Esophagus muscularis mucosa (tissue), 4 donors: ENCODE results near the gene AGBL1. TPM values are rescaled to one million over a fixed set of nuclear protein-coding genes. Genes with fewer than 3 reads are reported as not detected.
A peak's percentile ranks its signal among the peaks of the same experiment; 100 is the strongest.

Experiments
- DNase-seq: peaks from one replicate; pipeline ENCODE4 v3.0.0-alpha.2; 2017; ENCODE audit errors: extremely low spot score
- H3K27ac ChIP-seq, 4 donors: fragments of 200-600 bp; sonication (generic); replicated peaks in 1 of 4; 1 replicate in 3 of 4; 2 replicates in 1 of 4; pipeline ENCODE4 v1.5.1; 2016 to 2019; ENCODE audit warnings: mild to moderate bottlenecking in 1 of 4
- H3K27me3 ChIP-seq, 4 donors: fragments of 200-600 bp; sonication (generic); one replicate each; pipeline versions ENCODE4 v1.5.1 to v1.6.0; 2016 to 2019
- H3K36me3 ChIP-seq, 4 donors: fragments of 200-600 bp; sonication (generic); one replicate each; pipeline ENCODE4 v1.5.1; 2016 to 2019
- H3K4me1 ChIP-seq, 4 donors: fragments of 200-600 bp; sonication (generic); one replicate each; pipeline ENCODE4 v1.5.1; 2016 to 2019
- H3K4me3 ChIP-seq, 4 donors: fragments of 200-600 bp; sonication (generic); 1 replicate in 2 of 4; 2 replicates in 2 of 4; pipeline ENCODE4 v1.5.1; 2016 to 2019; ENCODE audit warnings: mild to moderate bottlenecking in 4 of 4, moderate library complexity in 1 of 4
- H3K9me3 ChIP-seq, 4 donors: fragments of 200-600 bp; sonication (generic); 1 replicate in 3 of 4; 2 replicates in 1 of 4; pipeline ENCODE4 v1.5.1; 2016 to 2019
- EP300 ChIP-seq: sonication (generic); formaldehyde crosslinking; IDR thresholded peaks from one replicate; pipeline ENCODE4 v1.6.1; 2017; ENCODE audit warnings: antibody characterized with exemption
- POLR2A ChIP-seq: fragments of 450-650 bp; IDR thresholded peaks from one replicate; pipeline ENCODE4 v1.6.1; 2017; ENCODE audit warnings: antibody characterized with exemption, moderate library complexity, mild to moderate bottlenecking, low read depth
- POLR2AphosphoS5 ChIP-seq, 2 donors: sonication (generic); formaldehyde crosslinking; IDR thresholded peaks; one replicate each; pipeline ENCODE4 v1.6.1; 2017; ENCODE audit warnings: antibody characterized with exemption in 2 of 2
- WGBS: methylation state at CpG from one replicate; pipeline ENCODE4 v1.1.5; 2018; 5-methylcytosine and 5-hydroxymethylcytosine counted together
- intact Hi-C: fragments of 100-400 bp; cut with DNase I; formaldehyde crosslinking; loops from one replicate; pipeline ENCODE4 v1.15.1; 2023
- total RNA-seq, 4 donors: library from RNA; depleted of rRNA; stranded (reverse); fragments of >200 nt; gene quantifications; one replicate each; pipeline versions ENCODE4 v1.1.0 to v1.2.1, GENCODE V29; 2016
- TF ChIP-seq, protein P1 (sequence below), 3 experiments: fragments of 200-600 bp in 2 of 3; fragments of 450-650 bp in 1 of 3; sonication (generic) in 2 of 3; IDR thresholded peaks; one replicate each; pipeline ENCODE4 v1.5.1; 2017 to 2019; ENCODE audit warnings: antibody characterized with exemption in 3 of 3, mild to moderate bottlenecking in 2 of 3, moderate library complexity in 1 of 3

Gene AGBL1
- total RNA-seq, 4 donors from 2014 or later, result 0.06 TPM; not detected in 3

DNA sequence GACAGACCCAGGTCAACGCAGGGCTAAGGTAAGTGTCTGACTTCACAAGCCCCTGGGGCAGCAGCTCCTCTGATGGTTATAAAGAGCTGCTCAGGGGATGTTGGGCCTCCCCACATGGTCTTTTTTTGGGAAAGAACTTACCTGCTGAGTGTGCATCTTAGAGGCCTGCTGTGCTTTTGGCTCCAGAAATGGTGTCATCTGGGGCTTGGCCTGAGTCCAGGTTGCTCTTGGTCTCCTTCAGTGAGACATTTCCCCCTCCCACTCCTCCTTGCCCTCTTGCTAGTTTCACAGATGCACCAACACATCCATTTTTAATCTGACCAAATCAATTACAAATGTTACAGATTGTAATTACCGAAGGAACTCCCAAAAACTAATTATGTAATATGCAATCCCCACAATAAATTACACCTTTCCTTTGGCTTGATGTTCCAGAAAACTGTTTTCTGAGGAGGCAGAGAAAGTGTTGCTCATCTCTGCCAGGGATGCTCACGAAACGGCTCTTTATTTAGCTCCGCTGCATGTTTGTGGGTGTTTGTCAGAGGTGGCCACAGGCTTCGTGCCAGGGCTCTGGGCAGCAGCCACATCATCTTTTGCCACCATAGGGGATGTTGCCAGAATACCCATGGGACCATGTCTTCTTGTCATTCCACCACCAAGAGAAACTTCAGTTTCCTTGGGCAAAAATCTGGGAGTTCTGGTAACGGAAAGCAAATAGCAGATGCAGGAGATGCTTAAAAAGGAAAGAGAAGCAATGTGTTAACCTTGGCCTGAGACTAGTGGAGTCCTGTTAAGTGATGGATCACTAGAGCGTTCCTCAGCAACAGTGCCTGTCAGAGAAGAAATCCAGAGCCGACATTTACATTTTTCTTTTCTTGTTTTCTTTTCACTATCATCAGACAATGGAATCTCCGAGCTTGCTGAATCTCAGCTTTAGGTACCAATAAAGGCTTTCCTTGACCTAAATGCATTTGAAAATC is 799.9 kb downstream of the AGBL1 start:
- H3K36me3 ChIP-seq, result no peaks in the 10 kb centered on the region
- no peak for DNase-seq
- 51% methylated on average over 10 of the region's 10 CpGs for WGBS
- H3K4me3 ChIP-seq, result no peak overlapping the region
- TF ChIP-seq, protein P1, sequence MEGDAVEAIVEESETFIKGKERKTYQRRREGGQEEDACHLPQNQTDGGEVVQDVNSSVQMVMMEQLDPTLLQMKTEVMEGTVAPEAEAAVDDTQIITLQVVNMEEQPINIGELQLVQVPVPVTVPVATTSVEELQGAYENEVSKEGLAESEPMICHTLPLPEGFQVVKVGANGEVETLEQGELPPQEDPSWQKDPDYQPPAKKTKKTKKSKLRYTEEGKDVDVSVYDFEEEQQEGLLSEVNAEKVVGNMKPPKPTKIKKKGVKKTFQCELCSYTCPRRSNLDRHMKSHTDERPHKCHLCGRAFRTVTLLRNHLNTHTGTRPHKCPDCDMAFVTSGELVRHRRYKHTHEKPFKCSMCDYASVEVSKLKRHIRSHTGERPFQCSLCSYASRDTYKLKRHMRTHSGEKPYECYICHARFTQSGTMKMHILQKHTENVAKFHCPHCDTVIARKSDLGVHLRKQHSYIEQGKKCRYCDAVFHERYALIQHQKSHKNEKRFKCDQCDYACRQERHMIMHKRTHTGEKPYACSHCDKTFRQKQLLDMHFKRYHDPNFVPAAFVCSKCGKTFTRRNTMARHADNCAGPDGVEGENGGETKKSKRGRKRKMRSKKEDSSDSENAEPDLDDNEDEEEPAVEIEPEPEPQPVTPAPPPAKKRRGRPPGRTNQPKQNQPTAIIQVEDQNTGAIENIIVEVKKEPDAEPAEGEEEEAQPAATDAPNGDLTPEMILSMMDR (IDR thresholded peaks at IDR 0.05), result no peak
- TF ChIP-seq POLR2A (no peak), EP300 (no peak), POLR2AphosphoS5 (IDR thresholded peaks at IDR 0.05) (peak in 1 of 2 donors; percentile 6)
- intact Hi-C loops, result loop anchor here (10.0 kb wide), 1 partner anchor 255 kb away; no protein-coding TSS in a partner anchor
- H3K4me1 ChIP-seq, result peaks cover 13 to 38% (median 22%) of the 10 kb centered on the region in 4 donors
- no peaks in the 10 kb centered on the region for H3K9me3 ChIP-seq
- H3K27me3 ChIP-seq, result no peaks in the 10 kb centered on the region
- peak overlapping the region in 3 of 4 donors; percentile 24 to 68 (median 28) for H3K27ac ChIP-seq

DNA sequence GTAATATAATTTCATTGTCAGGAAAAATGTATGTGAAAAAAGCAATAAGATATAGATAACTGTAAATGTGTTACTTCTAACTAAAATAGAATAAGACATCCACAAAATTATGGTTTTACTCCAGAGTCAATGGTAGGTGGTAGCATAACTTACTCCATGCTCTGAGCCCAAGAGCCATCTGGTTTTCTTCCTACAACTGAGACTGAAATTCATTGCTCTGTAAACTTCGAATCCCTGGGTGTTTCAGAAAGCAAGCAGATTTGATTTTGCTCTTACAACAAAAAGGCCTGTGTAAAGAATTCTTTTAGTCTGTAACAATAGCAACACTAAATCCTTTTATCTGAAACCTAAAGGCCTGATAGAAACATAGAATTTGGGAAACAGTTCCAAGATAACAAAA is 805.9 kb downstream of the AGBL1 start:
- H3K4me3 ChIP-seq, result no peak overlapping the region
- intact Hi-C loops, result loop anchor here (10.0 kb wide), 1 partner anchor 261 kb away; no protein-coding TSS in a partner anchor
- WGBS, result 55% methylated on average over 1 of the region's 1 CpG
- no peak for DNase-seq
- no peaks in the 10 kb centered on the region for H3K9me3 ChIP-seq
- H3K4me1 ChIP-seq, result peaks cover 0 to 17% (median 1%) of the 10 kb centered on the region in 4 donors
- no peak overlapping the region for H3K27ac ChIP-seq
- no peaks in the 10 kb centered on the region for H3K36me3 ChIP-seq
- H3K27me3 ChIP-seq, result no peaks in the 10 kb centered on the region
- TF ChIP-seq, protein P1 (IDR thresholded peaks at IDR 0.05), result no peak
- TF ChIP-seq POLR2AphosphoS5 (IDR thresholded peaks at IDR 0.05), result no peak
- no peak for TF ChIP-seq POLR2A
- no peak for TF ChIP-seq EP300

DNA sequence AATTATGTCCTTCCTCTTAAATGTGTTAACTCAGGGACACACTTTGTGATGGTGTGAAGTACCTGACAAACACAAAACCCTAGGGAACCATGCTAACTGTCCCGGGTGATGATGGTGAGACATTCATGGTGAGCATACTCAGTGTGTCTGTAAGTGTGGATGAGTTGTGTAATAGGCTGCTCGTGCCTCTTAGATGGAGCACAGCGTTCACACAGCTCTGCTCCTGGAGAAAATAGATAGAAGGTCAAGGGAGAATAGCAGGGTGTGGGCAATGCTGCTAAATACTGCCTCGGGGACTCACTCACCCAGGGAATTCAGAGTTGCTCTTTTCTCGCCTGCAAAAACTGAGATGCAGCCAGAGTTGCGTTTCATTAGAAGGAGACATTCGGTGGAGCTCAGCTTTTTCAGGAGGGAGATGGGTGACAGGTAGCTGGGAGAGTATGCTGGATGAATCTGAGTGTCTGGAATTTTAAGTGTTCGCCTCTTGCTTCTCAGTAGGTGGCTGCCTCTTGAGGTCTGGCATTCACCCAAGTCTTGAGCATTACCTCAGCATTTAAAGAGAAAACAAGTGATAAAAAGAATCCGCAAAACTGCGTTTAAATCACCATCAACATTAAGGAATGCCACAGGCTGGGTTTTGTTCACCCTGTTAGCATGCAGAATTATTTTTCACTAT is 813.2 kb downstream of the AGBL1 start:
- Histone ChIP-seq H3K4me1 (peaks cover 0 to 7% (median 2%) of the 10 kb centered on the region in 4 donors), H3K9me3 (no peaks in the 10 kb centered on the region), H3K4me3 (no peak overlapping the region), H3K27ac (no peak overlapping the region), H3K27me3 (no peaks in the 10 kb centered on the region), H3K36me3 (no peaks in the 10 kb centered on the region)
- TF ChIP-seq, protein P1 (IDR thresholded peaks at IDR 0.05), result no peak
- TF ChIP-seq POLR2AphosphoS5 (IDR thresholded peaks at IDR 0.05) (no peak), EP300 (no peak), POLR2A (no peak)
- intact Hi-C loops, result no loop called here
- WGBS, result 45% methylated on average over 10 of the region's 10 CpGs
- DNase-seq, result no peak

DNA sequence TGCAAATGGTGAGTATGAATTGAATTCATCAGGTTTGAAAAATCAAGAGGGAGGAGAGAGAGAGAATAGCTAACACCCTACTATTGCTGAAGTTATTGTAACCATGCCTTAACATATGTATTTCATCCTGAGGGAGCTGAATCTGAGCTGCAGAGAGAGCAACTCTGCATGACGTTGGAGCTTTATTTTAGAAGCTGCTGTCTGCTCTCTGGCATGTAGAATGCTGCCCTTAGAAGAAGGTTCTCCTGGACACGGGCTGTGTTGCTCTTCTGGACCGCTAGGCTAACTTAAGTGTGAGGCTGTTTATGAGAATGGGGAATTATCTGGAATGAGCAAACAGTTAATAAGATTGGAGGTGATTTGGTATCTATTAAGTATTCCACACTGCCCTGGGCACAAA is 814.6 kb downstream of the AGBL1 start:
- intact Hi-C loops, result no loop called here
- H3K4me3 ChIP-seq, result no peak overlapping the region
- DNase-seq, result peak; percentile 87
- no peaks in the 10 kb centered on the region for H3K27me3 ChIP-seq
- TF ChIP-seq, protein P1 (IDR thresholded peaks at IDR 0.05), result no peak
- TF ChIP-seq POLR2A, result no peak
- peaks cover 0 to 7% (median 2%) of the 10 kb centered on the region in 4 donors for H3K4me1 ChIP-seq
- H3K36me3 ChIP-seq, result no peaks in the 10 kb centered on the region
- H3K27ac ChIP-seq, result no peak overlapping the region
- H3K9me3 ChIP-seq, result no peaks in the 10 kb centered on the region
- WGBS, result 59% methylated on average over 3 of the region's 3 CpGs
